A673 (cell line): ENCODE measurements around the gene SLC25A45. TPM values are rescaled to one million over a fixed set of nuclear protein-coding genes. Genes with fewer than 3 reads are reported as not detected.

Experiments
- BruUV-seq: library from RNA; stranded (reverse); fragments of 400-500 nt; replicated peaks from 2 replicates; lab custom pipeline; 2021; lab: Mats Ljungman, UMichigan
- CTCF ChIA-PET: fragments of 300-600 bp; sonication (Branson Sonifier 250); formaldehyde crosslinking; loops from one replicate; lab custom pipeline; 2022; ENCODE audit warnings: antibody characterized with exemption; lab: Charles Lee
- POLR2A ChIA-PET: fragments of 300-600 bp; sonication (Branson Sonifier 250); formaldehyde crosslinking; loops from one replicate; lab custom pipeline; 2022; ENCODE audit warnings: antibody characterized with exemption; ENCODE audit not compliant: low non-redundant PET; lab: Charles Lee
- DNase-seq: peaks from one replicate; pipeline ENCODE4 v3.0.0-alpha.2; 2015; ENCODE audit warnings: low spot score
- H3K27ac ChIP-seq: fragments of 200-600 bp; sonication (generic); 2 replicates; pipeline ENCODE4 v1.5.1; 2016; ENCODE audit warnings: mixed run types, low read depth, mild to moderate bottlenecking, mixed read lengths, antibody characterized with exemption, low read length; ENCODE audit not compliant: poor library complexity, severe bottlenecking
- H3K27me3 ChIP-seq: fragments of 200-600 bp; sonication (generic); replicated peaks from 2 replicates; pipeline ENCODE4 v1.6.1; 2017; ENCODE audit warnings: mixed run types, low read depth, mild to moderate bottlenecking, mixed read lengths, antibody characterized with exemption, low read length; ENCODE audit not compliant: insufficient read depth, poor library complexity
- H3K36me3 ChIP-seq: fragments of 200-600 bp; sonication (generic); 2 replicates; pipeline ENCODE4 v1.6.1; 2016; ENCODE audit warnings: mixed run types, mild to moderate bottlenecking, mixed read lengths, antibody characterized with exemption, low read length; ENCODE audit not compliant: insufficient read depth, poor library complexity, severe bottlenecking
- H3K4me1 ChIP-seq: fragments of 200-600 bp; sonication (generic); 2 replicates; pipeline ENCODE4 v1.6.1; 2017; ENCODE audit warnings: mixed run types, mild to moderate bottlenecking, mixed read lengths, antibody characterized with exemption, low read length; ENCODE audit not compliant: insufficient read depth, poor library complexity, severe bottlenecking
- H3K4me3 ChIP-seq: fragments of 200-600 bp; sonication (generic); 2 replicates; pipeline ENCODE4 v1.5.1; 2016; ENCODE audit warnings: low read depth, mixed run types, mild to moderate bottlenecking, mixed read lengths, low read length; ENCODE audit not compliant: poor library complexity, severe bottlenecking
- H3K9me3 ChIP-seq: fragments of 200-600 bp; sonication (generic); 2 replicates; pipeline ENCODE4 v1.6.1; 2016; ENCODE audit warnings: mixed run types, low read depth, mild to moderate bottlenecking, mixed read lengths, antibody characterized with exemption, low read length; ENCODE audit not compliant: poor library complexity, severe bottlenecking
- EZH2 ChIP-seq: fragments of 200-600 bp; sonication (generic); IDR thresholded peaks from 2 replicates; pipeline ENCODE4 v1.6.1; 2017; ENCODE audit warnings: borderline replicate concordance, low read depth, mild to moderate bottlenecking, mixed read lengths, antibody characterized with exemption, low read length; ENCODE audit not compliant: poor library complexity, severe bottlenecking
- intact Hi-C: fragments of 100-400 bp; cut with micrococcal nuclease; formaldehyde crosslinking; loops from one replicate; pipeline ENCODE4 v1.10.0; 2022; ENCODE audit not compliant: unreplicated experiment
- total RNA-seq: library from RNA; stranded (reverse); gene quantifications from 2 replicates; pipeline ENCODE4 v1.2.3, GENCODE V29; 2021
- TF ChIP-seq, protein P1 (sequence below): fragments of 300-800, 200-600 bp; sonication (generic); conservative IDR thresholded peaks from 2 replicates; pipeline ENCODE4 v1.5.1; 2017; ENCODE audit warnings: low read depth, mild to moderate bottlenecking, antibody characterized with exemption, low read length, moderate library complexity, mixed read lengths

The SLC25A45 gene
- total RNA-seq, 1 experiment from 2014 or later = 5.3 TPM

GRCh38 chr11:65325435-65325834 is 57.0 kb downstream of the SLC25A45 start:
- BruUV-seq = no TSS peak
- Histone ChIP-seq H3K4me3 (no peak overlapping the region), H3K4me1 (peaks cover 5% of the 10 kb centered on the region), H3K36me3 (no peaks in the 10 kb centered on the region), H3K27me3 (no peaks in the 10 kb centered on the region), H3K27ac (no peak overlapping the region), H3K9me3 (no peaks in the 10 kb centered on the region)
- DNase-seq = no peak
- TF ChIP-seq, protein P1, sequence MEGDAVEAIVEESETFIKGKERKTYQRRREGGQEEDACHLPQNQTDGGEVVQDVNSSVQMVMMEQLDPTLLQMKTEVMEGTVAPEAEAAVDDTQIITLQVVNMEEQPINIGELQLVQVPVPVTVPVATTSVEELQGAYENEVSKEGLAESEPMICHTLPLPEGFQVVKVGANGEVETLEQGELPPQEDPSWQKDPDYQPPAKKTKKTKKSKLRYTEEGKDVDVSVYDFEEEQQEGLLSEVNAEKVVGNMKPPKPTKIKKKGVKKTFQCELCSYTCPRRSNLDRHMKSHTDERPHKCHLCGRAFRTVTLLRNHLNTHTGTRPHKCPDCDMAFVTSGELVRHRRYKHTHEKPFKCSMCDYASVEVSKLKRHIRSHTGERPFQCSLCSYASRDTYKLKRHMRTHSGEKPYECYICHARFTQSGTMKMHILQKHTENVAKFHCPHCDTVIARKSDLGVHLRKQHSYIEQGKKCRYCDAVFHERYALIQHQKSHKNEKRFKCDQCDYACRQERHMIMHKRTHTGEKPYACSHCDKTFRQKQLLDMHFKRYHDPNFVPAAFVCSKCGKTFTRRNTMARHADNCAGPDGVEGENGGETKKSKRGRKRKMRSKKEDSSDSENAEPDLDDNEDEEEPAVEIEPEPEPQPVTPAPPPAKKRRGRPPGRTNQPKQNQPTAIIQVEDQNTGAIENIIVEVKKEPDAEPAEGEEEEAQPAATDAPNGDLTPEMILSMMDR = no peak
- no peak for TF ChIP-seq EZH2
- ChIA-PET POLR2A (no interaction called here), CTCF (no interaction called here)
- intact Hi-C loops = no loop called here

Other genes starting within 250 kb of the SLC25A45 start
- 47.6 and 48.5 TPM in 2 replicates for gene SYVN1, start 248.1 kb downstream of the SLC25A45 start, total RNA-seq
- gene SPDYC, start 212.4 kb downstream of the SLC25A45 start, total RNA-seq = not detected in 2 replicates
- gene CAPN1, start 200.7 kb downstream of the SLC25A45 start, total RNA-seq = 79.9 and 91.9 TPM in 2 replicates
- 92.4 TPM in 2 replicates for gene POLA2, start 120.7 kb downstream of the SLC25A45 start, total RNA-seq
- gene CDC42EP2, start 67.8 kb downstream of the SLC25A45 start, total RNA-seq = 4.8 and 5.4 TPM in 2 replicates
- 125 and 149 TPM in 2 replicates for gene DPF2, start 48.8 kb downstream of the SLC25A45 start, total RNA-seq
- gene TIGD3, start 27.9 kb downstream of the SLC25A45 start, total RNA-seq = 2.3 and 3.5 TPM in 2 replicates
- 43.2 and 51.1 TPM in 2 replicates for gene FRMD8, start 4.0 kb upstream of the SLC25A45 start, total RNA-seq
- gene NEAT1, start 40.2 kb upstream of the SLC25A45 start, total RNA-seq = 196 and 211 TPM in 2 replicates
- gene MALAT1, start 116.4 kb upstream of the SLC25A45 start, total RNA-seq = 4,586 and 4,701 TPM in 2 replicates
- 90.6 and 95.7 TPM in 2 replicates for gene SCYL1, start 142.4 kb upstream of the SLC25A45 start, total RNA-seq
- 92.1 and 123 TPM in 2 replicates for gene LTBP3, start 175.7 kb upstream of the SLC25A45 start, total RNA-seq
- gene ZNRD2, start 187.8 kb upstream of the SLC25A45 start, total RNA-seq = 95.4 and 98.9 TPM in 2 replicates
- 79.8 and 88.3 TPM in 2 replicates for gene FAM89B, start 189.9 kb upstream of the SLC25A45 start, total RNA-seq
- 29.5 and 40.9 TPM in 2 replicates for gene EHBP1L1, start 193.4 kb upstream of the SLC25A45 start, total RNA-seq
- gene KCNK7, start 213.2 kb upstream of the SLC25A45 start, total RNA-seq = 1.7 and 2.3 TPM in 2 replicates
- 92.8 and 94.2 TPM in 2 replicates for gene MAP3K11, start 231.6 kb upstream of the SLC25A45 start, total RNA-seq
- gene PCNX3, start 233.1 kb upstream of the SLC25A45 start, total RNA-seq = 63.4 and 68.0 TPM in 2 replicates